CD4-positive, alpha-beta memory T cell (primary cell): ENCODE results near the gene HAND1. TPM values are rescaled to one million over a fixed set of nuclear protein-coding genes. Genes with fewer than 3 reads are reported as not detected.

Experiments used
- CTCF ChIA-PET: fragments of 350-600 bp; sonication (Branson Sonifier 250); formaldehyde crosslinking; loops from one replicate; lab custom pipeline; 2021; ENCODE audit warnings: inconsistent platforms; ENCODE audit not compliant: partially characterized antibody; lab: Charles Lee
- POLR2A ChIA-PET: fragments of 350-600 bp; sonication (Branson Sonifier 250); formaldehyde crosslinking; loops from one replicate; lab custom pipeline; 2021; ENCODE audit not compliant: partially characterized antibody; lab: Charles Lee
- DNase-seq, 5 donors: peaks; one replicate each; pipeline versions ENCODE4 v3.0.0 to v3.0.0-alpha.2; 2020 to 2022; ENCODE audit warnings: mixed read lengths in 1 of 5
- H3K27ac ChIP-seq: one replicate; pipeline ENCODE4 v1.7.0; 2013; ENCODE audit warnings: low read depth, low read length
- H3K27me3 ChIP-seq: 2 replicates; pipeline ENCODE4 v1.7.0; 2013; ENCODE audit warnings: mild to moderate bottlenecking, low read length, moderate library complexity; ENCODE audit not compliant: insufficient read depth
- H3K36me3 ChIP-seq: 2 replicates; pipeline ENCODE4 v1.7.0; 2013; ENCODE audit warnings: mild to moderate bottlenecking, low read length, moderate library complexity; ENCODE audit not compliant: insufficient read depth
- H3K4me1 ChIP-seq: 2 replicates; pipeline ENCODE4 v1.7.0; 2013; ENCODE audit warnings: mild to moderate bottlenecking, low read length, moderate library complexity; ENCODE audit not compliant: insufficient read depth
- H3K4me3 ChIP-seq, 2 donors: one replicate each; pipeline ENCODE4 v1.7.0; 2013; ENCODE audit warnings: low read length in 2 of 2, mild to moderate bottlenecking in 1 of 2
- H3K9me3 ChIP-seq, 2 donors: one replicate each; pipeline ENCODE4 v1.7.0; 2013; ENCODE audit warnings: low read length in 2 of 2, control low read depth in 1 of 2; ENCODE audit not compliant: control insufficient read depth in 1 of 2
- H3K27ac Mint-ChIP-seq, 7 donors: one replicate each; pipeline ENCODE4 v1.8.0; 2020 to 2021; ENCODE audit warnings: mixed read lengths in 7 of 7, mild to moderate bottlenecking in 6 of 7, inconsistent platforms in 3 of 7, moderate library complexity in 3 of 7
- H3K27me3 Mint-ChIP-seq, 2 donors: one replicate each; pipeline ENCODE4 v1.8.0; 2020 to 2021; ENCODE audit warnings: mixed read lengths in 2 of 2
- H3K36me3 Mint-ChIP-seq, 2 donors: one replicate each; pipeline ENCODE4 v1.8.0; 2020 to 2021; ENCODE audit warnings: mixed read lengths in 2 of 2, inconsistent platforms in 1 of 2, mild to moderate bottlenecking in 1 of 2
- H3K4me1 Mint-ChIP-seq, 4 donors: one replicate each; pipeline ENCODE4 v1.8.0; 2020 to 2021; ENCODE audit warnings: mixed read lengths in 4 of 4, mild to moderate bottlenecking in 1 of 4
- H3K4me3 Mint-ChIP-seq, 8 donors: one replicate each; pipeline ENCODE4 v1.8.0; 2020 to 2021; ENCODE audit warnings: mixed read lengths in 8 of 8, mild to moderate bottlenecking in 7 of 8, moderate library complexity in 6 of 8, inconsistent platforms in 3 of 8
- H3K9me3 Mint-ChIP-seq, 8 donors: one replicate each; pipeline ENCODE4 v1.8.0; 2020 to 2021; ENCODE audit warnings: mixed read lengths in 8 of 8, mild to moderate bottlenecking in 5 of 8, inconsistent platforms in 3 of 8, moderate library complexity in 1 of 8
- intact Hi-C: fragments of 100-400 bp; cut with micrococcal nuclease; formaldehyde crosslinking; loops from one replicate; pipeline ENCODE4 v1.15.1; 2023
- polyA plus RNA-seq, 2 donors: library from polyadenylated mRNA; unstranded; fragments of 300-500 nt; fragmentation: Illumina TruSeq; gene quantifications; one replicate each; pipeline ENCODE4 v1.2.3, GENCODE V29; 2021
- total RNA-seq, 2 experiments: library from RNA; stranded (reverse); gene quantifications; one replicate each; pipeline ENCODE4 v1.2.3, GENCODE V29; 2021

Gene HAND1
- total and polyA plus RNA-seq, 4 experiments from 2014 or later = not detected

DNA sequence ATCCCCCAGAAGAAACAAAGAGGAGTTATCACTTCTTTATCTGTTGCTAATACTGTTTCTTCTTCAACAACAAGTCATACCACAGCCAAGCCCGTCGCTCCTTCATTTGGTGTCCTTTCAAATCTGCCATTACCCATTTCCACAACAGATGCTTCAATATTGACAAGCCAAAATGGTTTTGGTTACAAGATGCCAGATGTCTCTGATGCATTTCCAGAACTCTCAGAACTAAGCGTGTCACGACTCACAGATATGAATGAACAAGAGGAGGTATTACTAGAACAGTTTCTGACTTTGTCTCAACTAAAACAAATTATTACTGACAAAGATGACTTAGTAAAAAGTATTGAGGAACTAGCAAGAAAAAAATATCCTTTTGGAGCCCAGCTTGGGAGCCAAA, 16.0 kb upstream of the HAND1 start:
- CTCF ChIA-PET = interaction anchor here (1.2 to 1.3 kb wide), 2 partner anchors 26 to 27 kb away, joined by 3 read pairs; no protein-coding TSS in a partner anchor
- Mint-ChIP-seq H3K4me3 (no peak overlapping the region), H3K27me3 (peaks cover 17 to 36% of the 10 kb centered on the region in 2 donors)

DNA sequence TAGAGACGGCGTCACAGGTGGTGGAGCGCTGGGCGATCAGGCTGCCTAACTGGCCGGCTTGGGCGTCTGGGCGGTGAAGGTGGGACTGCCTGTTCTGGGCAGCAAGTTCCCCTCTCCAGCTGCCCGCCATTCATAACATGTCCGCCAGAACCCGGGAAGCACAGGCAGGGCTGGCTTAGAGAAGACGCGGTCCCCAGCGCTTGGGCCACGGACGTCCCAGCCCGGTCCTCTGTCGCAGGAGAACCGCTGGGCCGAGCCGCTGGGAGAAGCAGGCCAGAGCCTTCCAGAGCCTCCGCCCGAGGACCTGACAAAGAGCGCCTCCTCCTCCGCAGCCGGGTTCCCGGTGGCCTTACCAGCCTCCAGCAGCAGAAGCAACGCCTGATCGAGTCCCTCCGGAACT, 15.2 kb upstream of the HAND1 start:
- Mint-ChIP-seq H3K9me3 (no peaks in the 10 kb centered on the region), H3K27ac (no peak overlapping the region), H3K4me1 (no peaks in the 10 kb centered on the region), H3K4me3 (no peak overlapping the region), H3K27me3 (peaks cover 17 to 36% of the 10 kb centered on the region in 2 donors), H3K36me3 (no peaks in the 10 kb centered on the region)
- POLR2A ChIA-PET = no interaction called here
- CTCF ChIA-PET = no interaction called here
- H3K4me1 ChIP-seq = no peaks in the 10 kb centered on the region
- H3K27me3 ChIP-seq = peaks cover 18% of the 10 kb centered on the region
- no peak overlapping the region for H3K27ac ChIP-seq
- no peaks in the 10 kb centered on the region for H3K36me3 ChIP-seq
- no peak overlapping the region for H3K4me3 ChIP-seq
- H3K9me3 ChIP-seq = no peaks in the 10 kb centered on the region
- intact Hi-C loops = no loop called here
- DNase-seq = no peak

More for the DNA sequence above, 16.0 kb upstream of the HAND1 start:
- H3K27ac ChIP-seq = no peak overlapping the region
- peaks cover 18% of the 10 kb centered on the region for H3K27me3 ChIP-seq
- POLR2A ChIA-PET = no interaction called here
- no peaks in the 10 kb centered on the region for H3K9me3 Mint-ChIP-seq
- no peak overlapping the region for H3K4me3 ChIP-seq
- no peaks in the 10 kb centered on the region for H3K36me3 Mint-ChIP-seq
- H3K4me1 Mint-ChIP-seq = no peaks in the 10 kb centered on the region
- intact Hi-C loops = no loop called here
- no peaks in the 10 kb centered on the region for H3K4me1 ChIP-seq
- no peaks in the 10 kb centered on the region for H3K9me3 ChIP-seq
- H3K36me3 ChIP-seq = no peaks in the 10 kb centered on the region
- no peak for DNase-seq
- H3K27ac Mint-ChIP-seq = no peak overlapping the region

DNA sequence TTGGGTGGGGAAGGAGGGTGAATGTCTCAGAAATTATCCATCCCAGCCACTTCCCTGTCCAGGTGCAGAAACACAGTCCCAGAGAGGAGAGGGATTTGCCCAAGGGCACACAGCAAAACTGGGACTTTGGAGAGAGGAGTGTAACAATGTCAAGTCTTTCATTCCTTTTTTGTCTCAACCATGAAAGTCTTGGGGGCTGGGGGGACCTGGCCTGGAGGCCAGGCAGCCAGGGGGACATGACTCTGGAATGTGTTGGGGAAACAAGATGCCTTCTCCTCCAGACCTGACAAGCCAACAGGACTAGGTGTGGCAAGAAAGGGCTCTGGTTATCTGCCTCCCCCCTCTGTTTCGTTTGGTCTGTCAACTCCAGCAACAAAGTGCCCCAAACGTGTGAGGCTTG, 13.9 kb upstream of the HAND1 start:
- Histone ChIP-seq H3K4me3 (no peak overlapping the region), H3K9me3 (no peaks in the 10 kb centered on the region), H3K4me1 (no peaks in the 10 kb centered on the region), H3K36me3 (no peaks in the 10 kb centered on the region), H3K27me3 (peaks cover 18% of the 10 kb centered on the region), H3K27ac (no peak overlapping the region)
- no peak overlapping the region for H3K27ac Mint-ChIP-seq
- DNase-seq = no peak
- H3K4me3 Mint-ChIP-seq = no peak overlapping the region
- ChIA-PET CTCF (no interaction called here), POLR2A (no interaction called here)
- no peaks in the 10 kb centered on the region for H3K9me3 Mint-ChIP-seq
- intact Hi-C loops = no loop called here
- H3K36me3 Mint-ChIP-seq = no peaks in the 10 kb centered on the region
- peaks cover 23 to 40% of the 10 kb centered on the region in 2 donors for H3K27me3 Mint-ChIP-seq
- H3K4me1 Mint-ChIP-seq = no peaks in the 10 kb centered on the region

DNA sequence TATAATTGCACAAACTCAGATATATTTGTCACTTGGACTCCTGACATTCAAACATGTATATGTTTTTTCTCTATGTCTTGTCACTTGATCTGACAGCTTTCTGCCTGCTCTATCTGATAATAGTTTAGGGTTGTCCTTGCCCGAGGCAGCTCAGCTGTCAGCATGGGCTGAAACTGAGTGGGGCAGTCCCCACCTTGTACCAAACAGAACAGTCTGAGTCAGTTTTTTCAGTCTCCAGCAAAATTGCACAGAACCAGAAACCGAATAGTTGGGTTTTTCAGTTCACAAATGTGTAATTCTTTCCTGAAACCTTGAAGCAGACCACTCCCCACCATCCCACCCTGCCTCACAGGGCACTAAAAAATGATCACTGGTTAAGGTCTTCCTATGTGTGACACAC, 9.5 kb upstream of the HAND1 start:
- Histone ChIP-seq H3K36me3 (no peaks in the 10 kb centered on the region), H3K4me3 (no peak overlapping the region), H3K27ac (no peak overlapping the region), H3K4me1 (peaks cover 8% of the 10 kb centered on the region), H3K27me3 (peaks cover 42% of the 10 kb centered on the region), H3K9me3 (no peaks in the 10 kb centered on the region)
- no peak overlapping the region for H3K4me3 Mint-ChIP-seq
- peaks cover 7 to 16% (median 11%) of the 10 kb centered on the region in 4 donors for H3K4me1 Mint-ChIP-seq
- H3K9me3 Mint-ChIP-seq = peaks cover 0 to 4% (median 0%) of the 10 kb centered on the region in 8 donors
- intact Hi-C loops = no loop called here
- no peaks in the 10 kb centered on the region for H3K36me3 Mint-ChIP-seq
- ChIA-PET CTCF (no interaction called here), POLR2A (no interaction called here)
- peaks cover 57 to 69% of the 10 kb centered on the region in 2 donors for H3K27me3 Mint-ChIP-seq
- DNase-seq = no peak
- no peak overlapping the region for H3K27ac Mint-ChIP-seq

DNA sequence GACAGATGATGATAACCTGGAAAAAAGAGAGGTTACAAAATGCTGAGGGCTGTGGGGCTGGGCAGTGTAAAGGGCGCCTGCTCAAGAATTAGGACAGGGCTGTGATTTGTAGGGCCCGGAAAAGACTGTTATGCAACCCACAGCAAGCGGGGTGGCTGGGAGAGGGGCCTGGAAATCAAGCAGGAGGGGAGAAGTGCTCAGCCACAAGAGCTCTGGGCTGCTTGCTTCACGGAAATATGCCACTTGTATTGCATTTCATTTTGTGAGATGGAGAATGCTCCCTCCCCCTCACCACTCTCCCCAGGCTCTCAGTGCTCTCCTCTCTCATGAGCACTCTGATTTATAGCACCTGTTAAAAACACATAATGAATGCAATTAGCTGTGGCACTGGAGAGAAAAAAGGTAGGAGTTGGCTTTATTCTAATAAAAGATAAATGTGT, 8.4 kb upstream of the HAND1 start:
- no peaks in the 10 kb centered on the region for H3K9me3 ChIP-seq
- H3K36me3 ChIP-seq = no peaks in the 10 kb centered on the region
- Mint-ChIP-seq H3K9me3 (peaks cover 0 to 4% (median 0%) of the 10 kb centered on the region in 8 donors), H3K27ac (no peak overlapping the region), H3K4me1 (peaks cover 7 to 17% (median 11%) of the 10 kb centered on the region in 4 donors), H3K36me3 (no peaks in the 10 kb centered on the region), H3K4me3 (peak overlapping the region in 1 of 8 donors; percentile 14), H3K27me3 (peaks cover 63 to 74% of the 10 kb centered on the region in 2 donors)
- intact Hi-C loops = no loop called here
- ChIA-PET CTCF (no interaction called here), POLR2A (no interaction called here)
- H3K27me3 ChIP-seq = peaks cover 46% of the 10 kb centered on the region
- no peak for DNase-seq
- H3K4me1 ChIP-seq = peaks cover 8% of the 10 kb centered on the region
- H3K4me3 ChIP-seq = no peak overlapping the region
- H3K27ac ChIP-seq = no peak overlapping the region

DNA sequence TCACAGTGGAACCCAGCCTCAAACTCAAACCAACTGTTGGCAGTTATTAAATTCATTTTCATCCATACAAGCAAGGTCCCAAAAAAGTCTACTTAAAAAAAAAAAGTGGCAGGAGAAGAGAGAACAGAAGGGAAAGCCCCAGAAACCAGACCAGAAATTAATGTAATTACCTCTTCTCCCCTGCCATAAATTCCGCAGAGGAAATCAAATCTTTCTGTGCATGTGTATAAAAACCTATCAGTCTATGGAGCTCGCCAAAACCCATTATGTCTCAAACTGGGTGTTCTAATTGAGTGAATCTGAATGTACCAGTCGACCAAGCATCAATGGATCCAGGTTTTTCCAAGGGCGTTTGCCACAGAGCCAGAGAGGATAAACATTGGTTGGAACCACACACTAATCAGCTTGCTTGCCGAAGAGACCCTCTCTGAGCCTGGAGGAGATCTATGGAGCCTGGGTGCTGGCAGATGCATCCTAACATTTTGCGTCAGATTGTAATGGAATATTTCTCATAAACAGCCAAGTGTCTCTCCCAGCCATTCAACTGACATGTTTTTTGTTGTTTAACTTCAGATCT, 7.9 kb upstream of the HAND1 start:
- no peaks in the 10 kb centered on the region for H3K36me3 Mint-ChIP-seq
- no peak overlapping the region for H3K27ac Mint-ChIP-seq
- CTCF ChIA-PET = no interaction called here
- Histone ChIP-seq H3K27ac (no peak overlapping the region), H3K4me1 (peaks cover 8% of the 10 kb centered on the region), H3K4me3 (no peak overlapping the region), H3K36me3 (no peaks in the 10 kb centered on the region), H3K27me3 (peaks cover 51% of the 10 kb centered on the region), H3K9me3 (no peaks in the 10 kb centered on the region)
- no peak for DNase-seq
- H3K27me3 Mint-ChIP-seq = peaks cover 63 to 79% of the 10 kb centered on the region in 2 donors
- intact Hi-C loops = no loop called here
- peaks cover 7 to 17% (median 11%) of the 10 kb centered on the region in 4 donors for H3K4me1 Mint-ChIP-seq
- H3K4me3 Mint-ChIP-seq = no peak overlapping the region
- H3K9me3 Mint-ChIP-seq = peaks cover 0 to 4% (median 0%) of the 10 kb centered on the region in 8 donors
- POLR2A ChIA-PET = no interaction called here

DNA sequence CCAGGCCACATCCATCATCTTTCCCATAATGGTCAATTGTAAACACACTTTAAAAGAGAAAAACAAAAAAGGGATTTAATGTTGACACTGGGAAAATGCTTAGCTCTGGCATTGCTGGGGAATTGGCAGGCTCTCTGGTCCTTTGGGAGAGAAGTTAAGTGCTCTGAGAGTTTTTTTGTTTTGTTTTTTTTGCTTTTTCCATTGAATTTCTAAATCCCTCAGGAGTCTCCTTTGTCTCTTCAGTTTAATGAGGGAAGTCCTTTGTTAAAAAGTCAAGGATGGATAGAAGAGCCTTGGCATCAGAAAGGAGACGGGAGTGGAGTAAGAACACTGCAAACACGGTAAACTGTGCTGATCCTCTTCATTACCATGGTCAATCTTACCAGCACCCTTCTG, 7.1 kb upstream of the HAND1 start:
- H3K9me3 ChIP-seq = no peaks in the 10 kb centered on the region
- H3K36me3 ChIP-seq = no peaks in the 10 kb centered on the region
- DNase-seq = no peak
- Mint-ChIP-seq H3K9me3 (peaks cover 0 to 4% (median 0%) of the 10 kb centered on the region in 8 donors), H3K36me3 (no peaks in the 10 kb centered on the region), H3K27ac (no peak overlapping the region), H3K4me3 (no peak overlapping the region), H3K27me3 (peaks cover 68 to 83% of the 10 kb centered on the region in 2 donors), H3K4me1 (peaks cover 9 to 24% (median 15%) of the 10 kb centered on the region in 4 donors)
- no peak overlapping the region for H3K4me3 ChIP-seq
- peaks cover 60% of the 10 kb centered on the region for H3K27me3 ChIP-seq
- ChIA-PET CTCF (interaction anchor here (1.6 kb wide), 1 partner anchor 17 kb away, joined by 4 read pairs; no protein-coding TSS in a partner anchor), POLR2A (no interaction called here)
- H3K27ac ChIP-seq = no peak overlapping the region
- H3K4me1 ChIP-seq = peaks cover 8% of the 10 kb centered on the region
- intact Hi-C loops = no loop called here
